Lower leg skin (tissue), 4 donors: ENCODE results near the gene GPBP1L1. TPM values are rescaled to one million over a fixed set of nuclear protein-coding genes. Genes with fewer than 3 reads are reported as not detected.

ENCODE experiments used
- DNase-seq, 2 donors: peaks; one replicate each; pipeline ENCODE4 v3.0.0-alpha.2; 2019; ENCODE audit warnings: low spot score in 2 of 2
- H3K4me3 ChIP-seq: fragments of 200-600 bp; sonication (generic); 2 replicates; pipeline ENCODE4 v1.5.1; 2017; ENCODE audit warnings: mild to moderate bottlenecking, low read depth; ENCODE audit not compliant: poor library complexity, severe bottlenecking
- POLR2A ChIP-seq, 2 donors: fragments of 450-650 bp; IDR thresholded peaks; one replicate each; pipeline ENCODE4 v1.6.1; 2016 to 2017; ENCODE audit warnings: antibody characterized with exemption in 2 of 2, mild to moderate bottlenecking in 1 of 2, moderate library complexity in 1 of 2
- WGBS, 2 donors: methylation state at CpG; one replicate each; pipeline ENCODE4 v1.1.5; 2018; 5-methylcytosine and 5-hydroxymethylcytosine counted together
- intact Hi-C: fragments of 100-400 bp; cut with DNase I; formaldehyde crosslinking; loops from one replicate; pipeline ENCODE4 v1.15.0; 2023; ENCODE audit warnings: low total_unique reads
- total RNA-seq, 4 donors: library from RNA; depleted of rRNA; stranded (reverse); fragments of >200 nt; gene quantifications; one replicate each; pipeline ENCODE4 v1.1.0, GENCODE V29; 2016
- TF ChIP-seq, protein P1 (sequence below), 3 donors: fragments of 450-650 bp; IDR thresholded peaks; one replicate each; pipeline ENCODE4 v1.5.1; 2016; ENCODE audit warnings: antibody characterized with exemption in 3 of 3, mild to moderate bottlenecking in 3 of 3, moderate library complexity in 2 of 3

GPBP1L1 gene
- total RNA-seq, 4 donors from 2014 or later: 109 to 121 (median 111) TPM

DNA sequence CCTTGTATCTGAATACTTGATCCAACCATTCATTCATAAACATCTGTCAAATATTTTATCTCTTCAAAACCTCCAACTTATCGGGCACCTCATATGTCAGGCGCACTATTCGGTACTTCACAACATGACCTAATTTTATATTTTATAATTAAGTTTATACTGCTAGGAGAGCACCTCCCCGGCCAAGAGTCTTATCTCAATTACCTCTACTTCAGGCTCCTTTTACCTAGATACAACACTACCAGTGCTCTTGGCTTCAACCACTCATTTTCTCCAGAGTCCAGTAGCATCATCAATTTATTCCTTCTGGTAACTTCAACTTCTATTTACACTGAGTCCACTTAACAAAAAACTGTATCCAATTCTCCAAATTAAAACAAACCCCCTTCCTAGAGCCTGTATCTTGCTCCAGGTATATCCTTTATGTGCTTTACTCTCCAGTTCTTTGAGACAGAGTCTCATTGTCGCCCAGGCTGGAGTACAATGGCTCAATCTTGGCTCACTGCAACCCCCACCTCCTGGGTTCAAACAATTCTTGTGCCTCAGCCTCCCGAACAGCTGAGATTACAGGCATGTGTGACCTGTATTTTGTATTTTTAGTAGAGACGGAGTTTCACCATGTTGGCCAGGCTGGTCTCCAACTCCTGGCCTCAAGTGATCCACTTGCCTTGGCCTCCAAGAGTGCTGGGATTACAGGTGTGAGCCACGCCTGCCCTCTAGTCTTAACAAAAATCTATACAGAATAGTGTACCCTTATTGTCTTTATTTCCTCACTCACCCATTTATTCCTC is 18.8 kb downstream of the GPBP1L1 start:
- H3K4me3 ChIP-seq: no peak overlapping the region
- DNase-seq: no peak
- intact Hi-C loops: no loop called here
- TF ChIP-seq, protein P1, sequence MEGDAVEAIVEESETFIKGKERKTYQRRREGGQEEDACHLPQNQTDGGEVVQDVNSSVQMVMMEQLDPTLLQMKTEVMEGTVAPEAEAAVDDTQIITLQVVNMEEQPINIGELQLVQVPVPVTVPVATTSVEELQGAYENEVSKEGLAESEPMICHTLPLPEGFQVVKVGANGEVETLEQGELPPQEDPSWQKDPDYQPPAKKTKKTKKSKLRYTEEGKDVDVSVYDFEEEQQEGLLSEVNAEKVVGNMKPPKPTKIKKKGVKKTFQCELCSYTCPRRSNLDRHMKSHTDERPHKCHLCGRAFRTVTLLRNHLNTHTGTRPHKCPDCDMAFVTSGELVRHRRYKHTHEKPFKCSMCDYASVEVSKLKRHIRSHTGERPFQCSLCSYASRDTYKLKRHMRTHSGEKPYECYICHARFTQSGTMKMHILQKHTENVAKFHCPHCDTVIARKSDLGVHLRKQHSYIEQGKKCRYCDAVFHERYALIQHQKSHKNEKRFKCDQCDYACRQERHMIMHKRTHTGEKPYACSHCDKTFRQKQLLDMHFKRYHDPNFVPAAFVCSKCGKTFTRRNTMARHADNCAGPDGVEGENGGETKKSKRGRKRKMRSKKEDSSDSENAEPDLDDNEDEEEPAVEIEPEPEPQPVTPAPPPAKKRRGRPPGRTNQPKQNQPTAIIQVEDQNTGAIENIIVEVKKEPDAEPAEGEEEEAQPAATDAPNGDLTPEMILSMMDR (IDR thresholded peaks at IDR 0.05): no peak
- no peak for TF ChIP-seq POLR2A (IDR thresholded peaks at IDR 0.05)
- 79 to 89% methylated on average over 8 of the region's 8 CpGs for WGBS, 2 donors

DNA sequence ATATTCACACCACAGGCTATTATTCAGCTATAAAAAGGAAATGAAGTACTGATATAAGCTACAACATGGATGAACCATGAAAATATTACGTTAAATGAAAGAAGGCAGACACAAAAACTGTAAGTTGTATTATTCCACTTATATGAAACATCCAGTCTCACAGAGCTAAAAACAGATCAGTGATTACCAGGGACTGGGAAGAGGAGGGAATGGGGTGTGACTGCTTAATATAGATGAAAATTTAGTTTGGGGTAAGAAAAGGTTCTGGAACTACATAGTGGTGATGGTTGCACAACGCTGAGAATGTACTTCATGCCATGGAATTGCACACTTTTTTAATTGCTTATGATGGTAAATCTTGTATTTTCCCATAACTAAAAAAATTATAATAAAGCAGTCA is 19.5 kb downstream of the GPBP1L1 start:
- H3K4me3 ChIP-seq: no peak overlapping the region
- TF ChIP-seq, protein P1 (IDR thresholded peaks at IDR 0.05): no peak
- no peak for TF ChIP-seq POLR2A (IDR thresholded peaks at IDR 0.05)
- DNase-seq: no peak
- intact Hi-C loops: no loop called here
- 84 to 88% methylated on average over 2 of the region's 2 CpGs for WGBS, 2 donors

DNA sequence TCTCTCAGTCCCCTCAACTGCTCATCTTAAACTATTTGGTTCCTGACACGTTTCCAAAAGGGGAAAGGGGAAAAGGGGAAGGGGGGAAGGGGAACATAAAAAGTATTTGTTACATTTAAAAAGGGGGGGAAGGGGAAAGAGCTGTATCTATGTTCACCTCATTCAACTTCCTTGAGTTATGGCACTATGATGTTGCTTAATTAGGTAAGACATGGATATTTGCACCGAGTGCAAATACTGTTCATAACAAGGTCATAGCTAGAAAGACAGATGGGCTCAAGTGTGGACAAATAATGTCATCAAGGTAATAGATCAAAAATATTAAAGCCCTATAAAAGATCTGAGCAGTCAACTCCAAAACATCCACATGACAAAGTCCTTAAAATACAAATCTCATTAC is 26.0 kb downstream of the GPBP1L1 start:
- 65 to 72% methylated on average over 2 of the region's 2 CpGs for whole genome bisulfite sequencing, 2 donors
- intact Hi-C loops: no loop called here

DNA sequence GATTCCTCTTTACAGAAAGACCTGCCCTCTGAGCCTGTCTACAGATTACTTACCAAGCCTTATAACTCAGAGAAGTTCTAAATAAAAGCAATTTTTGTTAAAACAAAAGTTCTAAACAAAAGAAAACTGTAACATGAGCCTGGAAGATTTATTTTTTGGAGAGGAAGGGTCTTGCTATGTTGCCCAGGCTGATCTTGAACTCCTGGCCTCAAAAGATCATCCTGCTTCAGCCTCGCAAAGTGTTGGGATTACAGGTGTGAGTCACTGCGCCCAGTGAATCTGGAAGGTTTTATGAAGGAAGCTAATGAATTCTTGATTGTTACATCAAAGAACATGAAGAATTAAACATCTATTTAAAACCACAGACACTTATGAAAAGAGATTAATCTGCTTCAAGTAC is 27.1 kb downstream of the GPBP1L1 start:
- TF ChIP-seq, protein P1 (IDR thresholded peaks at IDR 0.05): no peak
- no peak for TF ChIP-seq POLR2A (IDR thresholded peaks at IDR 0.05)
- no peak for DNase-seq
- 97% methylated on average over 2 of the region's 2 CpGs for WGBS, 2 donors
- intact Hi-C loops: no loop called here
- no peak overlapping the region for H3K4me3 ChIP-seq

More for the DNA sequence above, 26.0 kb downstream of the GPBP1L1 start:
- TF ChIP-seq, protein P1 (IDR thresholded peaks at IDR 0.05): no peak
- TF ChIP-seq POLR2A (IDR thresholded peaks at IDR 0.05): no peak
- no peak overlapping the region for H3K4me3 ChIP-seq
- no peak for DNase-seq

DNA sequence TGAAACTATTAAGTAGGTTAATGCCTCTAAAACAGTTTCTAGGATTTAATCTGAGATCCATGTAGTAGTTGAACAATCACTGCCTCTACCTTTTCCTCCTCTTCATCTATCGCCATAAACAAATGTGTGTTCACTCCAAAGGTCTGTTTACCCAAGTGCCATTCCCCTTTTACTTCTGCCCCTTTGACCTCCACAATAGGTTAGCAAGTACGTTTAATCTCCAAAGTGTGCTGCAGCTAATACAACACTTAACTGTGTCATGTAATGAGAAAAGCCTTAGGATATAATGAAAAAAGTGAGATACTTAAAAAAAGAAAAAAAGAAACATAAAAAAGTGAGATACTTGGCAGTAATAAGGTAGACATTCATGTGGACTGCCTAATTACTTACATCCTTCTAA is 28.2 kb downstream of the GPBP1L1 start:
- no peak for DNase-seq
- no peak overlapping the region for H3K4me3 ChIP-seq
- intact Hi-C loops: no loop called here
- 84 to 89% methylated on average over 2 of the region's 2 CpGs for WGBS, 2 donors
- TF ChIP-seq, protein P1 (IDR thresholded peaks at IDR 0.05): no peak
- no peak for TF ChIP-seq POLR2A (IDR thresholded peaks at IDR 0.05)
